SIG-M5 (cell line): Measurements from ENCODE around the gene RPL36.
"Not testable (repeated sequence)": the region's sequence is repeated elsewhere in the genome, so short reads cannot be mapped to it uniquely, and the experiment has no call there.

Experiments
- DNase-seq: peaks from one replicate; lab custom pipeline; 2025; lab: John Stamatoyannopoulos, UW

Gene RPL36

DNA sequence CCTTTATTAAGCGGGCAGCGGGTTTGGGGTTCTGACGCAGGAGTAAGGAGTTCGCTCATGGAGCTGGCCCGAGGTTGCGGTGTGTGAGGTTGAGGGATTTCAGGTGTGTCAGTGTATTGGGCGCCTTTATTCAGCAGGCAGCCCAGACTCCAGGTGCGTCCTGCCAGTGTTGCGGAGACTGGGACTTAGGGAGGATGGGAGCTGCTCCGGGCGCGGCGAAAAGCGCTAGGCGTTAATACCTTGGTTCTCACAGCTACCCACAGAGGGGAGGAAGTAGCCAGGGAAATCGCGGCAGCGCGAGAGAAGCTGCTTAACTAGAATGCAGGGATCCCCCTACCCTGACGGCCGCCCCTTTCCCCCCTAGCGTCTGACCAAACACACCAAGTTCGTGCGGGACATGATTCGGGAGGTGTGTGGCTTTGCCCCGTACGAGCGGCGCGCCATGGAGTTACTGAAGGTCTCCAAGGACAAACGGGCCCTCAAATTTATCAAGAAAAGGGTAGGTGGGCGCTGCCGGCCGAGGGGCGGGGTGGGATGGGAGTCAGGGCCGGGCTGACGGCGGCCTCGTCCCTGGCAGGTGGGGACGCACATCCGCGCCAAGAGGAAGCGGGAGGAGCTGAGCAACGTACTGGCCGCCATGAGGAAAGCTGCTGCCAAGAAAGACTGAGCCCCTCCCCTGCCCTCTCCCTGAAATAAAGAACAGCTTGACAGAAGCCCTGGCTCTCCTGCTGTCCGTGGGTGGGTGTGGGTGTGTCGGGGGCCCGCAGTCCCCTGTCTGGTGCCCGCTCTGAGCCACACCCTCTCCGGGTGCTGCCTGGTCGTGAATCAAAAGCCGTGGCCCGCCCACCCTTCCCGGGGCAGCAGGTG lies 1.1 kb downstream of the RPL36 start:
- DNase-seq, result no peak

GRCh38 chr19:5691822-5692722 lies 2.0 kb downstream of the RPL36 start:
- DNase-seq, result no peak

DNA sequence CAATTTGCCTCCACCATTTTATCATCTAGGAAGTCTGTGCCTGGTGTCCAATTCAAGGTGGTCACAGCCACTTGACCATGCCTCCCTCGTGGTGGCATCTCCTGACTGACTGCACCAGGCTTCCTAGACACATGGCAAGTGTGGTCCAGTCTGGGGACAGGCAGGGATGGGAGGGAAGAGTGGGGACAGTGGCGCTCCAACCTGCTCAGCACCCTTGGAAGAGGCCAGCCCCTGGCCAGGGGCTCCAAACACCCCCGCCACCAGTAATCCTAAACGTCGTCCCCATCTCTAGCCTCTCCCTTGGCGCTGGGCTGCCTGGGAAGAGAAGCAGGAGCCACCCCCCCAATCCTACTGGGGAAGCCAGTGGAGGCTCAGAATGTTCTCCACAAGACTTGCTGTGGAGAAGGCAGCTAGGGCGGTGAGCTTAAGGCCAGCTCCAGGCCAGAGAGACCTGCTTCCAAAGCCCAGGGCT lies 2.7 kb downstream of the RPL36 start:
- DNase-seq, result no peak

DNA sequence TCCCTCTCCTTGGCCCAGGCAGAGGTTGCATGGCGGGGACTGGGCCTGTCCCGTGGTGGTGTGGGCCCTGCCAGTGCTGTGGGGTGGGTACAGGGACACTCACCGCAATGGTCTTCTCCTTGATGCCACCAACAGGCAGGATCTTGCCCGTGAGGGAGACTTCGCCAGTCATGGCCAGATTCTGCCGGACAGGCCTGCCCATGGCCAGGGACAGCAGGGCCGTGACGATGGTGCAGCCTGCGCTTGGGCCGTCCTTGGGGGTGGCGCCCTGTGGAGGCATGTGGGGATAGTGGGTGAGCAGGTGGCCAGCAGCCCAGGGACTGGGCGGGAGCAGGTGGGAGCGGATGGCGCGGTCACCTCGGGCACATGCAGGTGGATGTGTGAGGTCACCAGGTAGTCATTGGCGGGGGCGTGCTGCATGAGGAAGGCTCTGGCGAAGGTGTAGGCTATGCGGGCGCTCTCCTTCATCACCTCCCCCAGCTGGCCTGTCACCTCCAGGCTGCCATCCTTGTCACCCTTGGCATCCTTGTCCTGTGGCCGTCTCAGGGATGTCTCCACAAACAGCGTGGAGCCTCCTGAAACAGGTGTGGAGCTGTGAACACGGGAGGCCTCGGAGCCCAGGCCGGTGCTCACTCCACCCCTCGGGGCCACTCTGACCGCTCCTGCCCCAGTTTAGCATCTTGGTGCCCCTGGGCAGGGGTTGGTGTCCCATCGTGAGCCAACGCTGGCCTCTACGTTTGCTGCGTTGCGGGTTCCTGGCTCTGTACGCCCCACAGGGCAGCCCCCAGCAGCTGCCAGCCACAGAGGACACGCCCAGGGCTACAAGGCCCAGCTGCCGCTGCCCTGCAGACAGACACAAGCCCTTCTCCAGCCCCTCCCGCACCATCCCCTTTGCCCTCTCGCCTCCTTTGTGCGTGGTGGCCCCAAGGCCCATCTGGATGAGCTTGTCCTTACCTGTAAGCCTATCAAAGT lies 3.4 kb downstream of the RPL36 start:
- DNase-seq, result no peak

DNA sequence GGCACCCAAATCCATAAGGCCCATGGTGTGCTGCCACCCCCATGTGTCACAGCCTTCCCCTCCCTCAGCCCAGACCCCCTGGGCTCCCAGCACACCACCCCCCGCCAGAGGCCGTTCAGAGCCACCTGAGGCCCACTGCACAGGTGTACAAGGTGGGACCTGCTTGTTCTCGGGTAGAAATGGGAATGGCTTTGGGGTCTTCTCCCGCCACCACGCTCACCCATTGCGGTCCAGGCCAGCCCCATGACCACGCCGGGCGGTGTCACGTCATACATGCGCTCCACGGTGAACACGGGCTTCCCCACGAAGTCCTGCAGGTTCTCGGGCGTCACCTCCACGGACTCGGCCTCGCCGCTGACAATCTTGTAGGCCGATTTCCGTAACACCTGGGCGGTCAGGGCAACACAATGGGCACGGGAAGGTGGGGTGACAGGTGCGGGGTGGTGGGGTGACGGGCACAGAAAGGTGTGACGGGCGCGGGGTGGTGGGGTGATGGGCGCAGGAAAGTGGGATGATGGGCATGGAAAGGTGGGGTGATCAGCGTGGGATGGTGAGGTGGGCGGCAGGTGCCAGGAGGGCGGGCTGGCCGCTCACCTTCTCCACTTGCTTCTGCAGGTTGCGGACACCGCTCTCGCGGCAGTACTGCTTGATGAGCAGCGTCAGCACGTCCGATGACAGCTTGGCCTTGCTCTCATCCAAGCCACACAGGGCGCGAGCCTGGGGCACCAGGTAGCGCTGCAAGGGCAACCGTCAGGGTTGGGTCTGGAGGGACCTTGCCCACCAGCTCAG lies 4.3 kb downstream of the RPL36 start:
- no peak for DNase-seq

DNA sequence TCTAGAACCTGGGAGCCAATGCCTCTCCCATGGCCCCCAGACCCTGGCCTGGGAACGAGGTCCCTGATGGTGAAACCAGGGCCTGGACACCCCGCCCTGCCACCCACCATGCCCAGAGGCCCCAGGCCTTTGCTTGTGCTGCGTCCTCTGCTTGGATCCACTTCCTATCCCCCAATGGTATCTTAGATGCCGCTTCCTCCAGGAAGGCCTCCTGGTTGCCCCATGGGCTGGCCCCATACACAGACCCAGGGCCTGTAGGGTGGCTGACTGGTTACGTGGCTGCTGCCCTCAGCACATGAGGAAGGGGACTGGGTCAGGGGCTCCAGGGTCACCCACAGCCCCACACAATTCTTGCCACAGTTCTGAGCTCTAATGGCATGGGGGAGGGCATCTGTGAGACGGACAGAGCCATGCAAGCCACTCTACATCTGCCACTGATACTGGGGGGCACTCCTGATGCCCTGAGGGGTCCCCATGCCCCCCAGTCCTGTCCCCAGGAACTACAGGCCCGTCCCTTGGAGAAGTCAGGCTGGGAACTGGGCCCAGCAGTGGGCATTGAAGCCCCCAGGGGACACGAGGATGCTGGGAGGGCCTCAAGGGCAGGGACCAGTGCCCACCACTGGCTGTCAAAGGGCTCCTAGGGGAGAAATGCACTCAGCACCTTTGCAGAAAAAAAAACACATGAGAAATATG lies 5.0 kb downstream of the RPL36 start:
- no peak for DNase-seq

- DNase-seq, result no peak
Observed at GRCh38 chr19:5695649-5696195, 5.6 kb downstream of the RPL36 start.

- no peak for DNase-seq
Observed at GRCh38 chr19:5696196-5697021, 6.3 kb downstream of the RPL36 start.

GRCh38 chr19:5697022-5697889 lies 7.2 kb downstream of the RPL36 start:
- DNase-seq, result no peak

- no peak for DNase-seq
Observed at GRCh38 chr19:5697890-5698634, 8.0 kb downstream of the RPL36 start.

DNA sequence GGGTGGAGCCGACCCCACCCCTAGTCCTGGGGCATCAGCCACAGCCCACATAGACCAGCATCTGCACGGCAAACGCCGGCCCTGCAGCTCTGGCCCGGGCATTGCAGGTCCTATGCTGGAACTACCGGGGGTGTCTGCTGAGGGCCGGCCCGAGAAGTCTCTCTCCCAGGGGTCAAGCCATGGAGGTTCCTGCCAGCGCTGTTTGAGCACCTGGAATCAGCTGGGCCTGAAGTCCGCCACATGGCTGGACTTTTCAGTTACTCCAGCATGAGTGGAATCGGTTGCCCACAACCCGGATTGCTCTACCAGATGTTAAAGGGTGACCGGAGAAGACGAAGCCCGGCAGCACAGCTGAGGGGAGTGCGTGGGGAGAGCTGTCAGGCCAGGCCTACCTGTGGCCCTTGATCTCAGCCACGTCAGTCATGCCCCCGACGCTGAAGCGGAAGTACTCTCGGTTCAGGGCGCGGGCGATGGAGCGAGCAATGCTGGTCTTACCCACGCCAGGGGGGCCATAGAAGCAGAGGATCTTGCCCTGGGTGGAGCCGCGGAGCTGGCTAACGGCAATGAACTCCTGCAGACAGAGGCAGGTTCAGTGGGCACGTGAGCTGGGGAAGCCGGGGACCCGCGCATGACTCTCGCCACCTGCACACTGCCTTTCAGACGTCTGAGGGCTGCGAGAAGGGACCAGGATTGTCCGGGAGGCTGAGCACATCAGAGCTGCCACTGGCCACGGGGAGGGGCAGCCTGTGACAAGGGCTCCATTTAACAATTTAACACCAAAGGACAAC lies 8.7 kb downstream of the RPL36 start:
- no peak for DNase-seq

DNA sequence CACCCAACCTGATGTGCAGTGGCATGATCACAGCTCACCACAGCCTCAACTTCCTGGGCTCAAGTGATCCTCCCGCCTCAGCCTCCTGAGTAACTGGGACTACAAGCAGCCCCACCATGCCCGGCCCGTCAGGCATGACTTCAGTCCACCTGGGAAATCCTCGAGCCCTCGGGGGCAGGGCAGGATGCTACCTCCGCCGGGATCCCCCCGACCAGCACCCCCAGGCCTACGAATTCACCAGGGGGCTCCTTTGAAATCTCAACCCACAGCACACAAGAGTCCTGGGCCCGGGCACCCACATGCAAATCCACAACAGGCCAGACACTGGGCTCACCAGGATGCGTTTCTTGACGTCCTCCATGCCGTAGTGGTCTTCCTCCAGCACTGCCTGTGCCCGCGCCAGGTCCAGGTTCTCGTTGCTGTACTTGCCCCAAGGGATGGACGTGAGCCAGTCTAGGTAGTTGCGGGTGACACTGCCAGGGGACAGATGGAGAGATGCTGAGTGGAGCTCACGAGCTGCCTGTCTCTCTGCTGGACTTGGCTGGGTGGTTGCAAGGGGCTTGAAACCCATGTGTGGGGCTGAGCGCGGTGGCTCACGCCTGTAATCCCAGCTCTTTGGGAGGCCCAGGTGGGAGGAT lies 10.5 kb downstream of the RPL36 start:
- no peak for DNase-seq

GRCh38 chr19:5702053-5702410 lies 11.9 kb downstream of the RPL36 start:
- not testable (repeated sequence) for DNase-seq

GRCh38 chr19:5703819-5704818 lies 14.0 kb downstream of the RPL36 start:
- no peak for DNase-seq

DNA sequence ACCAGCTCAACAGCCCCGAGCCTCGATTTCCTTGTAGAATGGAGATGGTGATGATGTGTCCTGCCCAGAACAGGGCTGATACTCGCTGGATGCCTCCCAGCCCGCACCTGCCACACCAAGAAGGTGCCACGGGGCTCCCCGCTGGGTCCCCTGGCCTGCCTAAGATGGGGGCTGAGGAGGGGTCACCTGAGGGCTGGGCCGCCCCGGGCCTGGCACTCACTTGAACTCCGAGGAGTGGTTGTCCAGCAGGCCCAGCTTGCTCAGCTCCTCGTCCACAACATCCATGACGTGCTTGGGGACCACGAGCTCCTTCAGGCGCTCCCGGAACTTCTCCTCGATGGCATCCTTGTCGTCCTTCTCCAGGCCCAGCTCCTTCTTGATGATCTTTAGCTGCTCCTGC lies 15.5 kb downstream of the RPL36 start:
- DNase-seq, result no peak
